ENCODE data around the gene ITPR1. TPM values are rescaled to one million over a fixed set of nuclear protein-coding genes. Genes with fewer than 3 reads are reported as not detected.

ITPR1 gene
- total RNA-seq, 1 donor: 16.4 TPM

- DNase-seq (ENCODE audit: low read depth): no peak
- no peak for TF ChIP-seq CTCF (IDR thresholded peaks at IDR 0.05; ENCODE audit: insufficient read depth, low read depth, low read length)
- H3K4me3 ChIP-seq (ENCODE audit: low read depth, low read length): no peak overlapping the region
Observed at GRCh38 chr3:4664412-4664811, 171.3 kb downstream of the ITPR1 start.

- TF ChIP-seq CTCF (IDR thresholded peaks at IDR 0.05; ENCODE audit: insufficient read depth, low read depth, low read length): no peak
- H3K4me3 ChIP-seq (ENCODE audit: low read depth, low read length): no peak overlapping the region
- DNase-seq (ENCODE audit: low read depth): no peak
Observed at GRCh38 chr3:4665197-4665596, 172.0 kb downstream of the ITPR1 start.

- TF ChIP-seq CTCF (IDR thresholded peaks at IDR 0.05; ENCODE audit: insufficient read depth, low read depth, low read length): no peak
- DNase-seq (ENCODE audit: low read depth): no peak
- no peak overlapping the region for H3K4me3 ChIP-seq (ENCODE audit: low read depth, low read length)
Observed at GRCh38 chr3:4666071-4666470, 172.9 kb downstream of the ITPR1 start.

- no peak for DNase-seq (ENCODE audit: low read depth)
- TF ChIP-seq CTCF (IDR thresholded peaks at IDR 0.05; ENCODE audit: insufficient read depth, low read depth, low read length): peak; percentile 50
- no peak overlapping the region for H3K4me3 ChIP-seq (ENCODE audit: low read depth, low read length)
Observed at GRCh38 chr3:4670352-4670751, 177.2 kb downstream of the ITPR1 start.

- no peak for DNase-seq (ENCODE audit: low read depth)
- no peak for TF ChIP-seq CTCF (IDR thresholded peaks at IDR 0.05; ENCODE audit: insufficient read depth, low read depth, low read length)
- H3K4me3 ChIP-seq (ENCODE audit: low read depth, low read length): no peak overlapping the region
Observed at GRCh38 chr3:4672725-4673275, 179.7 kb downstream of the ITPR1 start.

- no peak overlapping the region for H3K4me3 ChIP-seq (ENCODE audit: low read depth, low read length)
- TF ChIP-seq CTCF (IDR thresholded peaks at IDR 0.05; ENCODE audit: insufficient read depth, low read depth, low read length): no peak
- peak; percentile 48 for DNase-seq (ENCODE audit: low read depth)
Observed at GRCh38 chr3:4674216-4674615, 181.1 kb downstream of the ITPR1 start.

GRCh38 chr3:4675704-4676103, 182.6 kb downstream of the ITPR1 start:
- no peak overlapping the region for H3K4me3 ChIP-seq (ENCODE audit: low read depth, low read length)
- DNase-seq (ENCODE audit: low read depth): no peak
- TF ChIP-seq CTCF (IDR thresholded peaks at IDR 0.05; ENCODE audit: insufficient read depth, low read depth, low read length): no peak

Data from fibroblast of villous mesenchyme (primary cell).